ENCODE data around the gene CPEB4.
A peak's percentile ranks its signal among the peaks of the same experiment; 100 is the strongest.

The CPEB4 gene

DNA sequence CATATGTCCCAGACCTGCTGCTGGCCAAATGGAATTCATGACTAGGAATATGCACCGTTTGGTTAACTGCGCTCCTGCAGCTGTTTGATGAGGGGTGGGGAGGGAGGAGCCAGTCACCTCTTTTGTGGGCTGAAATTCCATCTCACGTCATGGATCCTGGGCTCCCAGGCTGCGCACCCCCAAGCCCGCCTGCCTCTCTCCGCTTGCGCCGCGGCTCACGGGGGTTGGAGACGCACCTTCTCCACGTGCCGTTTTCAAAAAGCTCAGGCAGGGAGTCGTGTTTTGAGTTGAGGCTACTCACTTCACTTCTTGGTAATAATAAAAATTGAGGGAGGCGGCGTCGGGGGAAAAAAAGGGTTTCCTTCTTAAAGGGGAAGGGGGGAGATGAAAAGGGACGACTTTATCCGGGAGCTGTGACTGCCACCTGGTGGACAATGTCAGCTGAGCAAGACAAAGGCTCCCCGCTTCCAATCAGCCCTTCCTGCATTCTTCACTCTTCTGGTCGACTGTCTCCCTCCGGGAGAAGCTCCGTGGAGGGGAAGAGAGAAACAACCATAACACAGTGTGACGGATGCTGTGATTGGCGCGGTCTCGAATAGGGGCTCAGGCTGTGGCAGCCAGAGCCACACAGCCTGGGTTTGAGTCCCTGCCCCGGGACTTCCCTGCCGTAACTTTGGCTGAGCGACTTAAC is 84.9 kb downstream of the CPEB4 start:
- no peaks in the 10 kb centered on the region; the same call in 1 of the 2 replicates for H3K27me3 ChIP-seq (ENCODE audit: low read depth, low read length)
- no peaks in the 10 kb centered on the region for H4K20me1 ChIP-seq (ENCODE audit: insufficient read depth, low read length)
- peak overlapping the region; percentile 80 for H2AFZ ChIP-seq (ENCODE audit: low read depth, low read length)
- peaks cover 15% of the 10 kb centered on the region for H3K4me1 ChIP-seq (ENCODE audit: low read length)
- H3K4me2 ChIP-seq (ENCODE audit: low read length): peak overlapping the region; percentile 82
- H3K4me3 ChIP-seq (ENCODE audit: low read length): peak overlapping the region; percentile 76
- H3K9me3 ChIP-seq (ENCODE audit: insufficient read depth, low read length): no peaks in the 10 kb centered on the region
- H3K79me2 ChIP-seq (ENCODE audit: low read length): no peaks in the 10 kb centered on the region
- peak overlapping the region; percentile 56 for H3K9ac ChIP-seq (ENCODE audit: low read length)
- H3K36me3 ChIP-seq (replicated peaks; ENCODE audit: low read depth, low read length): no peaks in the 10 kb centered on the region
- H3K27ac ChIP-seq (ENCODE audit: low read length): no peak overlapping the region
- TF ChIP-seq, protein P1, sequence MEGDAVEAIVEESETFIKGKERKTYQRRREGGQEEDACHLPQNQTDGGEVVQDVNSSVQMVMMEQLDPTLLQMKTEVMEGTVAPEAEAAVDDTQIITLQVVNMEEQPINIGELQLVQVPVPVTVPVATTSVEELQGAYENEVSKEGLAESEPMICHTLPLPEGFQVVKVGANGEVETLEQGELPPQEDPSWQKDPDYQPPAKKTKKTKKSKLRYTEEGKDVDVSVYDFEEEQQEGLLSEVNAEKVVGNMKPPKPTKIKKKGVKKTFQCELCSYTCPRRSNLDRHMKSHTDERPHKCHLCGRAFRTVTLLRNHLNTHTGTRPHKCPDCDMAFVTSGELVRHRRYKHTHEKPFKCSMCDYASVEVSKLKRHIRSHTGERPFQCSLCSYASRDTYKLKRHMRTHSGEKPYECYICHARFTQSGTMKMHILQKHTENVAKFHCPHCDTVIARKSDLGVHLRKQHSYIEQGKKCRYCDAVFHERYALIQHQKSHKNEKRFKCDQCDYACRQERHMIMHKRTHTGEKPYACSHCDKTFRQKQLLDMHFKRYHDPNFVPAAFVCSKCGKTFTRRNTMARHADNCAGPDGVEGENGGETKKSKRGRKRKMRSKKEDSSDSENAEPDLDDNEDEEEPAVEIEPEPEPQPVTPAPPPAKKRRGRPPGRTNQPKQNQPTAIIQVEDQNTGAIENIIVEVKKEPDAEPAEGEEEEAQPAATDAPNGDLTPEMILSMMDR (IDR thresholded peaks at IDR 0.05; ENCODE audit: low read depth, low read length): peak; percentile 86
- no peak for TF ChIP-seq EZH2phosphoT487 (IDR thresholded peaks at IDR 0.05; ENCODE audit: low read depth)

DNA sequence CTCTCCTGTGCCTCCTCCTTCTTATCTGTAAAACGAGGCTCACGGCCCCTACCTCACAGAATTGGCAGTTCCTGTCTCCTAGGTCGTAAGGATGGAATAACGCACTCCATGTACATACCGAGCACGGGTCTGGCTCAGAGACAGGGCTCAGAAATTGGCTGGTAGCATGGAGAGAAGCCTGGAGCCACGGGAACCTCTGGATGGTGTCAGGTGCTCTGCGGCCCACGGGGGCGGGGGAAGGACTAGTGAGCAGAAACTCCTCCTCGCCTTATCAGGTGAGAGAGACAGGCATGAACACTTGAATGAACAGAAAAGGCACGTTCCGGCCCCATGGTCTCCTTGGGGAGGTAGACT is 85.4 kb downstream of the CPEB4 start:
- H3K4me3 ChIP-seq (ENCODE audit: low read length): peak overlapping the region; percentile 76
- peak overlapping the region; percentile 56 for H3K9ac ChIP-seq (ENCODE audit: low read length)
- no peaks in the 10 kb centered on the region; the same call in 1 of the 2 replicates for H3K27me3 ChIP-seq (ENCODE audit: low read depth, low read length)
- H3K4me2 ChIP-seq (ENCODE audit: low read length): peak overlapping the region; percentile 82
- H3K36me3 ChIP-seq (replicated peaks; ENCODE audit: low read depth, low read length): no peaks in the 10 kb centered on the region
- H3K79me2 ChIP-seq (ENCODE audit: low read length): no peaks in the 10 kb centered on the region
- no peaks in the 10 kb centered on the region for H4K20me1 ChIP-seq (ENCODE audit: insufficient read depth, low read length)
- H3K9me3 ChIP-seq (ENCODE audit: insufficient read depth, low read length): no peaks in the 10 kb centered on the region
- peaks cover 15% of the 10 kb centered on the region for H3K4me1 ChIP-seq (ENCODE audit: low read length)
- peak overlapping the region; percentile 80 for H2AFZ ChIP-seq (ENCODE audit: low read depth, low read length)
- TF ChIP-seq, protein P1 (IDR thresholded peaks at IDR 0.05; ENCODE audit: low read depth, low read length): no peak
- no peak for TF ChIP-seq EZH2phosphoT487 (IDR thresholded peaks at IDR 0.05; ENCODE audit: low read depth)
- no peak overlapping the region for H3K27ac ChIP-seq (ENCODE audit: low read length)

DNA sequence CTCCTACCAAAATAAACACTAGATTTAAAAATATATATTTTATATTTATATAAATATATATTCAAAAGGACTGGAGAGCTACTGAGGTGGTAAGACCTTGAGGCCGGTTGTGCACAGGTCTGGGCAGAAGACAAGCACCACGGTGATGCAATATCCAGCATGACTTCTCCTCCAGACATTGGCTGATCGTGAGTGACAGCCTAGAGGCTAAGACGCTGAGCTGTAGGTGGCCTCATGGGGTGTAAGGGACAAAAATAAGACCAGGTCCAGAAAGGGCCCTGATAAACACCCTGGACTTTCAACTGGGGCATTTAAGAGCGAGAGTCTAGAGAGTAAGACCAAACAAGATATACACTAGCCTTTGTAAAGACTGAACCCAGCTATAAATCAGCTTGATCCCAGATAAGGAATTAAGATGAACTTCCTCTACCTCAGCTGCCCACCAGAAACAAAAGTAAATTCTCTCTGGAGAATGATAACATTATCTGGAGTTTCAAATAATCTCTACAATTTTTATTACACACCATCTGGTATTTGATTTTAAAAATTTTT is 86.6 kb downstream of the CPEB4 start:
- H3K4me2 ChIP-seq (ENCODE audit: low read length): no peak overlapping the region
- no peak overlapping the region for H2AFZ ChIP-seq (ENCODE audit: low read depth, low read length)
- no peak overlapping the region for H3K9ac ChIP-seq (ENCODE audit: low read length)
- peaks cover 2% of the 10 kb centered on the region; the same call in 1 of the 2 replicates for H3K27me3 ChIP-seq (ENCODE audit: low read depth, low read length)
- peaks cover 15% of the 10 kb centered on the region for H3K4me1 ChIP-seq (ENCODE audit: low read length)
- H3K4me3 ChIP-seq (ENCODE audit: low read length): no peak overlapping the region
- no peak for TF ChIP-seq EZH2phosphoT487 (IDR thresholded peaks at IDR 0.05; ENCODE audit: low read depth)
- TF ChIP-seq, protein P1 (IDR thresholded peaks at IDR 0.05; ENCODE audit: low read depth, low read length): no peak
- no peaks in the 10 kb centered on the region for H3K79me2 ChIP-seq (ENCODE audit: low read length)
- no peaks in the 10 kb centered on the region for H3K36me3 ChIP-seq (replicated peaks; ENCODE audit: low read depth, low read length)
- no peaks in the 10 kb centered on the region for H3K9me3 ChIP-seq (ENCODE audit: insufficient read depth, low read length)
- H4K20me1 ChIP-seq (ENCODE audit: insufficient read depth, low read length): no peaks in the 10 kb centered on the region
- H3K27ac ChIP-seq (ENCODE audit: low read length): no peak overlapping the region

DNA sequence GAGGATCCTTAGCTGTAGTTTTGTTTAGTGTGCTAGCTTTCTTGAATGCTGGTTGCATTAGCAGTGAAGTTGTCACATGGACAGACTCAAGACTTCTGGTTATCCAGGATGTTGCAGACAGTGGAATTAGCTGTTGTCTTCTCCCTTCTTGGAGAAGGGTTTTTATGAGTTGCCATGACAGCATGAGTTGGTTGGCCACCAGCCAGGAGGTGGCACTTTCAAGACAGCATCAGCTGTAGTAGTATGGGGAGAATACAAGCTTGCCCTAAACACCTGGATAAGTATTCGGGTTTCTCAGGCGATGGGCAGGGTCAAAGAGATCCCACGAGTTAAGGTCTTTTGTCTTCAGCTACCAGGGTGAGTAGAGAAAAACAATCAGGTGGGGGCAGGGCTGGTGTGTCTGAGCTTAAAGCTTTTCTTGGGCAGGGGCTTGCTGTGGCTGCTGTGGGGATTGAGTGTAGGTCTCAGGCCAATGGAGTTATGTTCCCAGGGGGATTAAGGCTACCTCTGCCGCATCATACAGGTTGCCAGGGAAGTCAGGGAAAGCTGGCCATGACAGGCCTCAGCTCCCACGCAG is 93.1 kb downstream of the CPEB4 start:
- no peak overlapping the region for H3K9ac ChIP-seq (ENCODE audit: low read length)
- H3K4me3 ChIP-seq (ENCODE audit: low read length): no peak overlapping the region
- H3K27me3 ChIP-seq (ENCODE audit: low read depth, low read length): peaks cover 8% of the 10 kb centered on the region
- no peak overlapping the region for H3K4me2 ChIP-seq (ENCODE audit: low read length)
- no peaks in the 10 kb centered on the region for H4K20me1 ChIP-seq (ENCODE audit: insufficient read depth, low read length)
- H2AFZ ChIP-seq (ENCODE audit: low read depth, low read length): no peak overlapping the region
- no peaks in the 10 kb centered on the region for H3K4me1 ChIP-seq (ENCODE audit: low read length)
- H3K9me3 ChIP-seq (ENCODE audit: insufficient read depth, low read length): no peaks in the 10 kb centered on the region
- no peaks in the 10 kb centered on the region for H3K36me3 ChIP-seq (replicated peaks; ENCODE audit: low read depth, low read length)
- H3K79me2 ChIP-seq (ENCODE audit: low read length): no peaks in the 10 kb centered on the region
- TF ChIP-seq, protein P1 (IDR thresholded peaks at IDR 0.05; ENCODE audit: low read depth, low read length): no peak
- TF ChIP-seq EZH2phosphoT487 (IDR thresholded peaks at IDR 0.05; ENCODE audit: low read depth): no peak
- H3K27ac ChIP-seq (ENCODE audit: low read length): no peak overlapping the region

Measured in OCI-LY3 (cell line).